ENCODE data around the gene CCL5.

DNA sequence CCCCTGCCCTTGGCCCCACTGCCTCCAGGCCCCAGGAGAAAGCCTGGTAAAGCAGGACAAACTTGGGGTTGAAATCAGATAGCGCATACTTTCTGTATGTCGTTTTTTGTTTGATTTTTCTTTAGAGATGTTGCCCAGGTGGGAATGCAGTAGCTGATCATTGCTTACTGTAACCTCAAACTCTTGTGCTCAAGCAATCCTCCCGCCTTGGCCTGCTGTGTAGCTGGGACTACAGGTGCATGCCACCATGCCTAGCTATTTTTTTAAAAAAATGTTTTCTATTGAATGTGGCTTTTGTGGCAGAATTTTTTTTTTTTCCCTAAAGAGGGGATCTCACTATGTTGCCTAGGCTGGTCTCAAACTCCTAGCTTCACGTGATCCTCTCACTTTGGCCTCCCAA lies 11.1 kb upstream of the CCL5 start:
- TF ChIP-seq, protein P1, sequence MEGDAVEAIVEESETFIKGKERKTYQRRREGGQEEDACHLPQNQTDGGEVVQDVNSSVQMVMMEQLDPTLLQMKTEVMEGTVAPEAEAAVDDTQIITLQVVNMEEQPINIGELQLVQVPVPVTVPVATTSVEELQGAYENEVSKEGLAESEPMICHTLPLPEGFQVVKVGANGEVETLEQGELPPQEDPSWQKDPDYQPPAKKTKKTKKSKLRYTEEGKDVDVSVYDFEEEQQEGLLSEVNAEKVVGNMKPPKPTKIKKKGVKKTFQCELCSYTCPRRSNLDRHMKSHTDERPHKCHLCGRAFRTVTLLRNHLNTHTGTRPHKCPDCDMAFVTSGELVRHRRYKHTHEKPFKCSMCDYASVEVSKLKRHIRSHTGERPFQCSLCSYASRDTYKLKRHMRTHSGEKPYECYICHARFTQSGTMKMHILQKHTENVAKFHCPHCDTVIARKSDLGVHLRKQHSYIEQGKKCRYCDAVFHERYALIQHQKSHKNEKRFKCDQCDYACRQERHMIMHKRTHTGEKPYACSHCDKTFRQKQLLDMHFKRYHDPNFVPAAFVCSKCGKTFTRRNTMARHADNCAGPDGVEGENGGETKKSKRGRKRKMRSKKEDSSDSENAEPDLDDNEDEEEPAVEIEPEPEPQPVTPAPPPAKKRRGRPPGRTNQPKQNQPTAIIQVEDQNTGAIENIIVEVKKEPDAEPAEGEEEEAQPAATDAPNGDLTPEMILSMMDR (IDR thresholded peaks at IDR 0.05), result no peak
- no peak for TF ChIP-seq ZFX (IDR thresholded peaks at IDR 0.05; ENCODE audit: borderline replicate concordance)
